ENCODE measurements around the gene FBXO2.

FBXO2 gene

DNA sequence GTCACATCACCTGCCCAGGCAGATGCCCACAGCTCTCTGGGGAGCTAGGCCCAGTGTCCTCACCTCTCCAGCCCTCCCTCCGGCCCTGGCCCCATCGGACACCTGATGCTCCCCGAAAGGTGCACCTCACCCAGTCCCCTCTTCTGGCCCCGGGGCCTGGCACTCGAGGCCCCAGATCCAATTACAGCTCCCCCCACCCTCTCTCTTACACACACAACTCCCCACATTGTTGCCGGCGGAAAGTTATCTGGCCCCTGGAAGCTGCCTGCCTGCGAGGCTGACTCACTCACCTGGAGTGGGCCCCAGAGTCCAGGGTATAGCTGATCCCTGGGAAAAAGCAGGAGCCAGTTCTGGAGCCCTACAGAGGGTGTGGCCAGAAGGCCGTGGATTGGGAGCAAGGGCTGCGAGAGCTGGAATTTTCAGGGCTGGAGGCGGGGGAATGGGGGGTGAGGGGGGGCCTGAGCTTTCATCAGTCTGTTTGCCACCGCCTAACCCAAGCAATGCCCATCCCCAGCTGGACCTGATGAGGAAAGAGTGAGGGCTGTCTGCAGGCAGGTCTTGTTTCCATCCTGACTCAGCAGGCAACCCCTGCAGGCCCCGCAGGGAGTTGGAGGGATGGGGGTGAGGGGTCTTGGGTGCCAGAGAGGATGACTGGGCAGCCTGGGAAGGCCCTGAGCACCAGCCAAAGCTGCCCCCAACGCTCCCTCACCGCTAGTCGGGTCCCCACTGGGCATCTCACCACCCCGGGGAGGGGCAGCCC is 948 bp downstream of the FBXO2 start:
- peak; percentile 49 for DNase-seq (ENCODE audit: low spot score)

DNA sequence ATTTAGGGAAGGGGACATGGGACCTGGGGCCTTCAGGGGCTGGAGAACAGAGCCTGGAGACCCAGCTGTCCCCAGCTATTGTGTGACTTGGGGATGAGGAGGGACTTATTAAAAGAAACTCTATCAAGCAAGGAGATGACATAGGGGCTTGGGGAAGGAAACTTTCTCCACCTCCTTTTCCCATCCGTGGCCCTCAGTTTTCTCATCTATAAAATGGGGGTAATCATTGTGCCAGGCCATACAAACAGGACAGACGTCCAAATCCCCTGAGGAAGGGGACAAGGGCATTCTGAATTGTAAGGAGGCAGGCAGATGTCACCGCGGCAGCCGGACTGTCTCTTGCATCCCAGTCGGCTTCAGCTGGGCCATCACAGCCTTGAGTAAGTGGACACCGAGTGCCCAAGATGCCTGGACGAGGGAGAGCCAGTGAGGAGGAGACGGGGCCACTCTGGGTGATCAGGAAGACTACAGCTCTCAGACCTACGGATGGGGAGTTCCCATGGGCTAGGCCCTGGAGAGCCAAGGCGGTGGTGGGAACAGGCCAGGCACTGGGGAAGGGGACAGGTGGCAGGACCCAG is 1.9 kb downstream of the FBXO2 start:
- no peak for DNase-seq (ENCODE audit: low spot score)

- no peak for DNase-seq (ENCODE audit: low spot score)
Observed at GRCh38 chr1:11651017-11651416, 3.2 kb downstream of the FBXO2 start.

- peak; percentile 60 for DNase-seq (ENCODE audit: low spot score)
Observed at GRCh38 chr1:11650331-11650991, 3.8 kb downstream of the FBXO2 start.

DNA sequence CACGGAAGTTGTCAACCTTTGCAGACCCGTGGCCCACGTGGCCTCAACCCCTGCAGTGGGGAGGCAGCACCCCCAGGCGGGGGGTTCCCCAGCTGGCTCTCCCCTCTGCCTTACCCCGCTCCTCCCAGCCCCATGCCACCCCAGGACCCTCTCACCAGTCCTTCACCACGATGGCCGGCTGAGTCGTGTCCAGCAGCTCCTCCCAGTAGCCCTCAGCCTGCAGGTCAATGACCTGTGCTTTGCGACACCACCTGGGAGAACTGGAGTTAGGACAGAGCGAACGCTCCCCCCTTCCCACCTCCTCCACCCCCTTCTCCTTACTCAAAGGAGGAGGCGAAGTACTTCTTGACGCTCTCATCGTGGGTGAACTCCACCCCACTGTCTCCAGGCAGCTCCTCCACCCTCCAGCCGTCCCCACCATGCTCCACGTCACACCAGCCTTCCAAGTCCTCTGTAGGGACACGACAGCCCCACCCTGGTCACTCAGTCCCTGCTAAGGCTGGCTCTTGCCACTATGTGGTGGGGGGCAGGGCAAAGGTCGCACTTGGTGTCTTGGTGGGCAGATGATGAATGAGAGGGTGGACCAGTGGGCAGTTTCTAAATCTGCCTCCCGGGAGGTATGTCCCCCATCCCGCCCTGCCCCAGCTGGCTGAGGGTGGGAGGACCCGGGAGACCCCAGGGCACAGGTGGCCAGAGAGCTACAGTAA is 4.5 kb downstream of the FBXO2 start:
- no peak for DNase-seq (ENCODE audit: low spot score)

DNA sequence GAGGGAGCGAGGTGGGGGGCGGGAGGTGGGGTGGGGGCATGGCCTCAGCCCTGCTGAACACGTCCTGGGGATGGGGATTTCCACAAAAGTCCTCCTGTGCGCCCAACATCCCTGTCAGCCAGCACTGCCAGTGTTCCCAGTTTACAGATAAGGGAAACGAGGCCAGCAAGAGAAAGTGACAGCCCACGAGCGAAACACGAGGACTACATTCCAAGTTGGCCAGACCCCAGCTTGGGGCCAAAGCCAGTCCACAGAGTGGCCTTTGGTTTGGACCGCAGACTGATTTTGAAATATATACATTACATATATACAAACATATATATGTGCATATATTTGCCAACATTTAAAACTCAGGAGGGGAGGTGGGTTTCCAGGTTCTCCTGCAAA is 5.0 kb downstream of the FBXO2 start:
- DNase-seq (ENCODE audit: low spot score): no peak

- no peak for DNase-seq (ENCODE audit: low spot score)
Observed at GRCh38 chr1:11648732-11649158, 5.5 kb downstream of the FBXO2 start.

- DNase-seq (ENCODE audit: low spot score): peak; percentile 46
Observed at GRCh38 chr1:11648039-11648438, 6.2 kb downstream of the FBXO2 start.

DNA sequence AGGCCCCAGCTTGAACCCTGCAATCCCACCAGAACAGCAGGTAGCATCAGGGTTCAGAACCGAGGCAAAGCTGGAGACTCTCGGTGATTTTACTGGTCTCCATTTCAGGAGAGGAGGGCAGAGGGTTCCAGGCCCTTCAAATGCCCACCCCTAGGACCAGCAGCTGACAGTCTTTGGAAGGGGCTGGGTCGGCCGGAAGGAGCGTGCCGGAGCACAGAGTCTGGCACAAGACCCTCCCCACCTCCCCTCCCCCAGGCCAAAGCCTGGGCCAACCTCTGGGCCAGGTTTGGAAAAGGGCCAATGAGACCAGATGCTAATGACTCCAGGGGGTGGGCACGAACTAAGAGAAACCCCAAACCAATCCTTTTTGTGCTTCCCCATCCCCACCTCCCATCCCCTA is 6.9 kb downstream of the FBXO2 start:
- no peak for DNase-seq (ENCODE audit: low spot score)

DNA sequence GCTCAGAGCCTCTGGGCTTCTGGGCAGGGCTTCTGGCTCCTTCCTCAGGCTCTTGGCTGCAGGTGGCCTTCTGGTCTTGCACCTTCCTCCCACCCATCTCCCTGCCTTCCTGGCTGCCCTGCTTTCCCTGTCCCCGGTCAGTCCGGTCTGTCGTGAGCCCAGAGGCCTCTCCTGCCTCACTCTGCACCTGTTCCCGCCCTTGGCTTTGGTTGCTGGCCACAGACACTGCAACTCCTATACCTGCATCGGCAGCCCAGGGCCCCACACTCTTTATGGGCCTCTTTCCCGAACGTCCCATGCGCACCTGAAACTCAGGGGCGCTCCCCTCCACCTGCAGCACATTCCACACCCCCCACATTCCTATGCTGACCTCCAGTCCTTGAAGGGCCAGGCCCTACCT is 7.9 kb downstream of the FBXO2 start:
- no peak for DNase-seq (ENCODE audit: low spot score)

DNA sequence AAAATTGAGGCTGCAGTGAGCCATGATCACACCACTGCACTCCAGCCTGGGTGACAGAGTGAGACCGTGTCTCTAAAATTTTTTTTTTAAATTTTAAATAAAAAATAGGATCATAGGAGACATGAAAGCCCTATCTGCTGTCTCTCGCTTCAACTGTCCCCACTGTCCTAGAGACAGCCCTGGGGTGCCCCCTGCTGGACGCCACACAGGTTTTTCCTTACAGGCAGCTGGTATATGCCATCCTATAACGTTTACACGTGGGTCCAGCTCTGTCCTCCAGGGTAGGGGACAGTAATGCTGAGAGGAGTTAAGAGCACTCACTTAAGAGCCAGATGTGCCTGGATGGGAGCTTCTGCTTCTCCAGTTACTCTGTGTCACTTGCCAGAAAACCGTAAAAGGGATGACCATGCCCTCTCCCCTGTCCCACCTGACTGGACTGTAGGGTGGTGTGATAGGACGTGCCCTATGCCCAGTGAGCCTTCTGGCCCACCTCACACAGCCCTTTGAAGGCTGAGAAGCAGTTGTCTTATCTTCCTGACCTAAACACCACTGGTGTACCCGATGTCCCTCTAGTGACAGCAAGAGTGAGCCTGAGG is 8.5 kb downstream of the FBXO2 start:
- peak; percentile 89 for DNase-seq (ENCODE audit: low spot score)

DNA sequence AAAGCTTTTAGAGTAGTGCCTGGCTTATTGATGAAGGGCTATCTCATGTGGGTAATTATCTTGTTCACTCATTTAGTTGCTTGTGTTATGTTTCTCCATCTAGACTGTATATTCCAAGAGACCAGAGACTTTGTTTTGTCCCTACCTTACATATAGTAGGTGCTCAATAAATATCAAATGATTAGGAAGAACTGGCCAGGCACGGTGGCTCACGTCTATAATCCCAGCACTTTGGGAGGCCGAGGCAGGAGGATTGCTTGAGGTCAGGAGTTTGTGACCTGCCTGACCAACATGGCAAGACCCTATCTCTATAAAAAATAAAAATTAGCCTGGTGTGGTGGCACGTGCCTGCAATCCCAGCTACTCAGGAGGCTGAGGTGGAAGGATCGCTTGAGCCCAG is 9.0 kb downstream of the FBXO2 start:
- no peak for DNase-seq (ENCODE audit: low spot score)

- no peak for DNase-seq (ENCODE audit: low spot score)
Observed at GRCh38 chr1:11643782-11644181, 10.4 kb downstream of the FBXO2 start.

DNA sequence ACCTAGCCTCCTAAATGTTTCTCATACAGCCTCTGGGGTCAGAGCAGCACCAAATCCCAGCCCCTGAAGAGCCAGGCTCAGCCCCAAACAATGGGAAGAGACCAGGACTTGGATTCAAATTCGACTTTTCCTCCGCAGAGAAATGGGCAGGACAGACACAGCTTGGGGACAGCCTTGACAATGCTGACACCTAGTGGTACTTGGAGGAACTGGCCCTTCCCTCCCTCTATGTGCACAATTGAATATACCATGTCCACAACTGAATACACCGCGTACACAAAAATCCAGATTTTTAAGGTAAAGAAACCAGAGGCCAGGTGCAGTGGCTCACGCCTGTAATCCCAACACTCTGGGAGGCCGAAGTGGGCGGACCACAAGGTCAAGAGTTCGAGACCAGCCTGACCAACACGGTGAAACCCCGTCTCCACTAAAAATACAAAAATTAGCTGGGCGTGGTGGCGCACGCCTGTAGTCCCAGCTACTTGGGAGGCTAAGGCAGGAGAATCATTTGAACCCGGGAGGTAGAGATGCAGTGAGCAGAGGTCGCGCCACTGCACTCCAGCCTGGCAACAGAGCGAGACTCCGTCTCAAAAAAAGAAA is 11.7 kb downstream of the FBXO2 start:
- peak; percentile 77 for DNase-seq (ENCODE audit: low spot score)

- DNase-seq (ENCODE audit: low spot score): no peak
Observed at GRCh38 chr1:11641776-11642305, 12.4 kb downstream of the FBXO2 start.

DNA sequence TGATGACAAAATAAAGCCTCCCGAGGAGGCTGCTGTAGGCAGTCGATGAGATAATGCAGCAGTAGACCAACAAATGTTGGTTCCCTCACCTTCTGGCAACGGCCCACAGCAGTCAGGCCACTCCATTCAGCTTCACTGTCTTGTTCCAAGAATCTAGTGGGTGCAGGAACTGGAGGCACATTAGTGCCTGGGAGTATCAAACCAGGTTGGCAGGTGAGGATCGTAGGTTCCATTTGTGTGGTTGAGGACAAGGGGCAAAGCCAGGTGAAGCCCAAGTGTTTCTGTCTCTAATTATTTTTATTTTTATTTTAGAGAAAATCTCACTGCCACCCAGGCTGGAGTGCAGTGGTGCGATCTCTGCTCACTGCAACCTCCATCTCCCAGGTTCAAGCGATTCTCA is 13.3 kb downstream of the FBXO2 start:
- DNase-seq (ENCODE audit: low spot score): no peak

DNA sequence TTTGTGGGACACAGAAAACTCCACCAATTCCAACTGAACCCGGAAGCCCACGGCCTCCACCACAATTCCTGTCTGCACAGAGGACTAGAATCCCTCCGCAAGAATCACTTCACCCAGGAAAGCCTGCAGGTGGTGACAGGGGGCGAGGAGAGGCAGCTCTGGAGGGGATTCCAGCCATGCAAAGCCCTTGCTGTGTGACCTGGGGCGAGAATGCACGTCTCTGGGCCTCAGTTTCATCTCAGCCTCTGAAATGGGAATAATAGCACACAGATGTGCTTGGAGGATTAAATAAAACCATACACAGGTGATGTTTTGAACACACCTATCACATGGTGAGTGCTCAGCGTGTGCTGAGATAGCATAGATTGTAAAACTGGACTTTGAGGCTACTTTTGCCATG is 14.1 kb downstream of the FBXO2 start:
- DNase-seq (ENCODE audit: low spot score): no peak

GRCh38 chr1:11639372-11639771 is 14.9 kb downstream of the FBXO2 start:
- DNase-seq (ENCODE audit: low spot score): no peak

DNA sequence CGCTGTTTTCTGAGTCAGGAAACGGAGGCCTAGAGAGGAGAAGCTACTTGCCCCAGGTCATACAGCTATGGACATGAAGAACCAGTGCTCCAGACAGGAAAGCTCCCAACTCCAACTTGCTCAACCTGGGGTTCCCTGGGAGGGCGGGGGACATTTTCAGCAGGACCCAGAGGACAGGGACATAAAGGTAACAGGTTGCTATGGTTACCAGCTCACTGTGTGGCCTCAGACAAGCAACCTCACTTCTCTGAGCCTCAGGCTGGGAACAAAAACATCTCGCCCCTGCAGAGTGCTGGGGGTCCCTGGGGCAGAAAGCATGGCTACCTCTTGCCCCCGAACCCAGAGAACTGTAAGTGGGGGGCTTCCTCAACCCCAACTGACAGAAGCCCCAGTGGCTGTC is 16.1 kb downstream of the FBXO2 start:
- DNase-seq (ENCODE audit: low spot score): no peak

- no peak for DNase-seq (ENCODE audit: low spot score)
Observed at GRCh38 chr1:11634365-11635192, 19.6 kb downstream of the FBXO2 start.
